OCI-LY1 (cell line): ENCODE results near the gene ZHX3.

Experiments used
- H2AFZ ChIP-seq: fragments of 200-600 bp; sonication (generic), shearing (Covaris generic); 2 replicates; pipeline ENCODE4 v1.6.0; 2014; ENCODE audit warnings: antibody characterized with exemption, mild to moderate bottlenecking, low read length
- H3F3A ChIP-seq: fragments of 200-600 bp; sonication (generic), shearing (Covaris generic); 2 replicates; pipeline ENCODE4 v1.6.0; 2014; ENCODE audit warnings: mild to moderate bottlenecking, antibody characterized with exemption, low read length, moderate library complexity; ENCODE audit not compliant: insufficient read depth
- H3K27ac ChIP-seq: fragments of 200-600 bp; sonication (generic); 2 replicates; pipeline ENCODE4 v1.5.1; 2014; ENCODE audit warnings: low read length, mixed run types, mild to moderate bottlenecking, low read depth; ENCODE audit not compliant: poor library complexity, severe bottlenecking
- H3K27me3 ChIP-seq: fragments of 200-600 bp; sonication (generic); 2 replicates; pipeline ENCODE4 v1.6.0; 2014; ENCODE audit warnings: antibody characterized with exemption, mild to moderate bottlenecking, low read length, moderate library complexity; ENCODE audit not compliant: insufficient read depth
- H3K36me3 ChIP-seq: fragments of 200-600 bp; sonication (generic); 2 replicates; pipeline ENCODE4 v1.6.1; 2014; ENCODE audit warnings: mild to moderate bottlenecking, antibody characterized with exemption, low read length, moderate library complexity, mixed read lengths; ENCODE audit not compliant: insufficient read depth
- H3K4me1 ChIP-seq: fragments of 200-600 bp; sonication (generic); 2 replicates; pipeline ENCODE4 v1.5.1; 2014; ENCODE audit warnings: mild to moderate bottlenecking, low read length, moderate library complexity; ENCODE audit not compliant: insufficient read depth, severe bottlenecking
- H3K4me2 ChIP-seq: fragments of 200-600 bp; sonication (generic), shearing (Covaris generic); 2 replicates; pipeline ENCODE4 v1.6.1; 2014; ENCODE audit warnings: low read length
- H3K4me3 ChIP-seq: fragments of 200-600 bp; sonication (generic); 2 replicates; pipeline ENCODE4 v1.5.1; 2014; ENCODE audit warnings: low read length, low read depth, mild to moderate bottlenecking, mixed read lengths; ENCODE audit not compliant: poor library complexity, severe bottlenecking
- H3K79me2 ChIP-seq: fragments of 200-600 bp; shearing (Covaris generic); 2 replicates; pipeline ENCODE4 v1.6.1; 2016; ENCODE audit warnings: mixed run types, low read length, mixed read lengths; ENCODE audit not compliant: insufficient read depth
- H3K9ac ChIP-seq: fragments of 200-600 bp; sonication (generic), shearing (Covaris generic); 2 replicates; pipeline ENCODE4 v1.6.1; 2014; ENCODE audit warnings: mild to moderate bottlenecking, low read length, mixed read lengths
- H3K9me2 ChIP-seq: fragments of 200-600 bp; sonication (generic), shearing (Covaris generic); 2 replicates; pipeline ENCODE4 v1.6.1; 2014; ENCODE audit warnings: low read depth, mild to moderate bottlenecking, low read length, mixed read lengths
- H3K9me3 ChIP-seq: fragments of 200-600 bp; shearing (Covaris generic); 2 replicates; pipeline ENCODE4 v1.6.1; 2014; ENCODE audit warnings: low read length, mixed read lengths
- H4K20me1 ChIP-seq: fragments of 200-600 bp; sonication (generic), shearing (Covaris generic); 2 replicates; pipeline ENCODE4 v1.6.0; 2016; ENCODE audit warnings: mild to moderate bottlenecking, low read length; ENCODE audit not compliant: insufficient read depth
- CTCF ChIP-seq: fragments of 200-600 bp; sonication (generic), shearing (Covaris generic); IDR thresholded peaks from 2 replicates; pipeline ENCODE4 v1.5.1; 2017; ENCODE audit warnings: mild to moderate bottlenecking, antibody characterized with exemption, low read length, moderate library complexity, mixed read lengths
- EZH2 ChIP-seq: fragments of 200-600 bp; sonication (generic), shearing (Covaris generic); IDR thresholded peaks from 2 replicates; pipeline ENCODE4 v1.8.0; 2017; ENCODE audit warnings: borderline replicate concordance, mixed run types, mild to moderate bottlenecking, antibody characterized with exemption, low read length, moderate library complexity, mixed read lengths

The ZHX3 gene

GRCh38 chr20:41234546-41234945, 83.0 kb downstream of the ZHX3 start:
- H3K27ac ChIP-seq: no peak overlapping the region
- TF ChIP-seq CTCF (no peak), EZH2 (no peak)
- no peaks in the 10 kb centered on the region for H3K9me2 ChIP-seq
- no peak overlapping the region for H3K4me3 ChIP-seq
- no peaks in the 10 kb centered on the region for H3K36me3 ChIP-seq
- no peak overlapping the region for H3K9ac ChIP-seq
- H3K4me2 ChIP-seq: no peak overlapping the region
- H3K4me1 ChIP-seq: peaks cover 10% of the 10 kb centered on the region
- no peaks in the 10 kb centered on the region for H3K9me3 ChIP-seq
- H3K27me3 ChIP-seq: no peaks in the 10 kb centered on the region
- H4K20me1 ChIP-seq: no peaks in the 10 kb centered on the region
- no peaks in the 10 kb centered on the region for H3F3A ChIP-seq
- H2AFZ ChIP-seq: no peak overlapping the region
- no peaks in the 10 kb centered on the region for H3K79me2 ChIP-seq

- no peak overlapping the region for H3K4me3 ChIP-seq
- H3K27me3 ChIP-seq: no peaks in the 10 kb centered on the region
- H3K9me2 ChIP-seq: no peaks in the 10 kb centered on the region
- no peaks in the 10 kb centered on the region for H3F3A ChIP-seq
- no peaks in the 10 kb centered on the region for H3K9me3 ChIP-seq
- no peak overlapping the region for H3K27ac ChIP-seq
- H3K4me1 ChIP-seq: peaks cover 10% of the 10 kb centered on the region
- H4K20me1 ChIP-seq: no peaks in the 10 kb centered on the region
- no peaks in the 10 kb centered on the region for H3K79me2 ChIP-seq
- no peak for TF ChIP-seq CTCF
- no peak for TF ChIP-seq EZH2
- H2AFZ ChIP-seq: no peak overlapping the region
- no peaks in the 10 kb centered on the region for H3K36me3 ChIP-seq
- no peak overlapping the region for H3K4me2 ChIP-seq
- no peak overlapping the region for H3K9ac ChIP-seq
Observed at GRCh38 chr20:41234041-41234440, 83.5 kb downstream of the ZHX3 start.

- Histone ChIP-seq H3K27me3 (no peaks in the 10 kb centered on the region), H3K4me3 (no peak overlapping the region), H3K36me3 (no peaks in the 10 kb centered on the region), H3K79me2 (no peaks in the 10 kb centered on the region), H2AFZ (no peak overlapping the region), H3K9ac (no peak overlapping the region), H3K9me2 (no peaks in the 10 kb centered on the region), H3K27ac (no peak overlapping the region), H3F3A (no peaks in the 10 kb centered on the region), H3K9me3 (no peaks in the 10 kb centered on the region), H4K20me1 (no peaks in the 10 kb centered on the region), H3K4me1 (peaks cover 10% of the 10 kb centered on the region), H3K4me2 (peak overlapping the region; percentile 35; the same call in 1 of the 2 replicates)
- TF ChIP-seq CTCF (no peak), EZH2 (no peak)
Observed at GRCh38 chr20:41232973-41233926, 84.3 kb downstream of the ZHX3 start.
